ENCODE measurements around the gene CCNH.
A peak's percentile ranks its signal among the peaks of the same experiment; 100 is the strongest.

CCNH gene

DNA sequence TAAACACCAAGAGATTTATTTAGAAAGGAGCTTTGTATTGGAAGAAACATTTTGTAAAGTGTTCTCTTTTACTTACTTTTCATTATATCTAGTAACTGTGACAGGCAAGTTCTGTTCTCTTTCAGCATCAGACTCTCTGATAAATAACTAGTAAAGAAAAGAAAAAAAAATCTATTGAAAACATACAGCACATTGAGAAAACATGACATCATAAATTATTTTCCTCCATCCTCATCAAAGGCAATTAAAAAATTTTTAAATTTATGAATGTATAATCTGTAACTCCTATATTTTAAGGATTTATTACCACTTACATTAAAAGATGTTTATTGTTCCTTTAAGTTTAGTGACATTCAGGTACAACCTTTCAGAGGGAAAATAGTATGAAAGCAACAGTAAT, 11.1 kb downstream of the CCNH start:
- no peak for DNase-seq

DNA sequence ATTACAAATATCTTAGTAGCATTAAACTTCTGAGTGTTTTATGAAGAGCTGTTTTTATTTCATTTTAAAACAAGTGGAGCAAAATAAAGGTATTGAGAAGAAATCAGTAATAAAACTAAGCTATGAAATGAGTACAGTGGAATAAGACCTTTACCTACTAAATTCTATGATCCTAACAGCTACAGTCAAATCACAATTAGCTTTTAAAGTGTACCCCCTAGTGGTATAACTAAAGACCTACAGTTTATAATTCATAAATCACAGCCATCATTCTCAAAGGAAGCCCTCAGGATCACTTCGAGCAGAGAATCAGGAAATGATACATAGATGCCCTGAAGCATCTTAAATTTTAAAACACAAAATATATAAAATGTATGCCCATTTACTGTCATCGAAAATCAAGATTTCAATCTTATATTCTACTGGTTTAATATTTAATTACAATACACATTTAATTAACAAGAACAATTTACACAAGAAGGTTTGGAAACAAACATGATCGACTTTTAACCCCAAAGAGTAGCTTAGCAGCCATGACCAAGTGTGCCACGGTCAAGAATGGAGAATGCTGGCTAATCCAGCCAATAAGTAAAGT, 12.3 kb downstream of the CCNH start:
- DNase-seq, result peak in 1 of 2 donors; percentile 54

DNA sequence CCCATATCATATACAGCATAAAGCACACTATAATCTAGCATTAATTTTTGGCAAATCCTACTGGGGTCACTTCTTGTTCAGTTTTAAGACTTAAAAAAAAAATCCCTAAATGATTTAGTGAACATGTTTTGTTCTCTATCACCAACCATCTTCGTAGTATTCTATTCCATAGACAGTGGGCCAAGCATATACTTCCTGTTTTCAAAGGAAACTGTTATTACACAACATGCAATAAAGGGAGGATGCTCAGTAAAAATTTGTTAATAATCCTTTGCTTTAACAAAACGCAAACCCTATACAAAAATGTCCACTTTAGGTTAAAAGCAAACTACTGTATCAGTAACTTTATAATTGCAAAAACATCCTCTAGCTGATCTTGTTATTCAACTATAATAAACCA, 13.0 kb downstream of the CCNH start:
- DNase-seq, result no peak

DNA sequence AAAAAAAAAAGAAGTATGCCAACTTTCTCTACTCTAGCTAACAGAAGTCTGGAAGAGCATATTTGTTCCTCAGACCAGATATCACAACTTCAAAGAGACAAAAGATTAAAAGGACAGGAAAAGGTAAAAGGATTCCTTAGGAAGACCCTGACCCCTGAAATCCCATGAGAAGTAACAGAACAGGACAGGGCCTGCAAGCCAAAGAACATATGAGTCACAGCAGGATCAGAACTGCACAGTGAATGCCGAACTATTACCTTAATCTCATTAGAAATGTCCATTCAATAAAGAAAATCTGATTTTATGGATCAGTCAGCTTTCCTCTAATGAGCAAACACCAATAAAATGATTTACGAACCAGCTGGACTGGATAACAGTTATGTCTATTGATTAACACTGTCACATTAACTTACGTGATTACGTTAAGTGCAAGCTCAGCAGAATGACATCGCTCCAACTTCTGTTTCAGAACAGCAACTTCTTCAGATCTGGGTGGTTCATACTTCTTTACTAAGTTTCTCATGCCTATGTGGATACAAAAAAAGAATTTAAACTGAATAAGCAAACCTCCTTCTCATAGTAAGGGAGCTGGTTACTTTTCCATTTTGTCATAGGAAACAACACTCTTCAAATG, 13.6 kb downstream of the CCNH start:
- DNase-seq, result no peak

DNA sequence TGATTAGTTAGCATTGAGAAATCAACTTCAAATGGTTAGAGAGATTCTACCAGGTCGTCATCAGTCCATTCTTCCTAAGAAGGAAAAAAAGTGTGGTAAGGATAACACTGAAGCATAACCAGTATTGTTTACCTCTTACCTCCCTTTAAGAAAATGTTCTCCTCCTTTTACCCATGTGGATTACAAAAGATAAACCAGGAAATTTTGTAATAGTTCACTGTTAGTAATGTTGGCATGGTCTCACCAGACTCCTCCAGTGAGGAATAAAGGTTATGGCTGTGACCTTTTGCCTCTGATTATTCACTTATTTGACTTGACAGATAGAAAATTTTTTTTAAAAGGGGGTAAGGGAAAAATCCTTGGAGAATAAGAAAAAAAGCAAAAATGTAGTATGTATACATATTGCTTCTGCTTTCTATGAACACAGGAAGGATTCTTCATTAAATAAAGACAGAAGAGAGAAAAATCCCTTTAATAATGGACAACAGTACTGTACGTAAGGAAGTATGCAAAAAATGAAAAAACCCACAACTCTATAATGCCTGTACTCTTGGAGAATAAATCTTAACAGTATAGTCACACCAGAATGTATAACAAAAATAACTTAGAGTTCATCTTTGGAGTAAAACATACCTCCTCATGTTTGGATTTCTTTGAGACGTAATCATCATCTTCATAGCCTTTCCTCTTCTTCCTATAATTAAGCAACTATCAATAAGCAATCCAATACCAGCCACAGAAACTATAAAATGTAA, 18.1 kb downstream of the CCNH start:
- DNase-seq, result no peak

DNA sequence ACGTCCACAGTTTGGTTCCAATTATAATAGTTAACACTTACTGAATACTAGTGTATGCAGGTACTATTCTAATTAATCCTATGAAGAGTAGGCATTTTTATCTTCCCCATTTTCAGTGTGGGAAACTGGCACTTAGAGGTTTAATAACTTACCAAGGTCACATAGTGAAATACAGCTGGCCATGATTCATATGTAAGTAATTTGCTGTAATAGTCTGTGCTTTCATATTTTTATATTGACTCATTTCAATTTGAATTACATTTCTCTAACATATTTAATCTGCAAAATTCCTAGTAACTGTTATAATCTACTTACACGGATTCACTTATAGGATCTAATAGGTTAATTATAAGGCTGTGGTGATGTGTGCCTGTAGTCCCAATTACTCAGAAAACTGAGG, 19.4 kb downstream of the CCNH start:
- no peak for DNase-seq

DNA sequence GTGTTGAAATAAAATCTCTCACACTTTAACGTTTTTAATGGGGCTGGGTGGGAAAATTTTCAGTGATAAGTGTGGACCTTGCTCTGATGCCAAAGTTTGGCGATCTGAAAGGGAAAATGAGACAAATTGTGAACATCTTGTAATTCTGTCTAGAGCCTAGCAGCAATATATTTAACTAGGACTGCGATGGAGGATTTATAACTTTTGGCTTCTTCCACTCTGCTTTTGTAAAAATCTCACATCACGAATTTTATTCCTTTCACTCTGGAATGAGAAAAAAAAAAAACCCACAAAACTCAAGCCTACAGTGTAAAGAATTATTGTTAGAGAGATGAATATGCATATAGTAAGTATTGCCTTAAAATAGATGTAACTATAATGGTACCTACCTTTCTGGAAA, 19.9 kb downstream of the CCNH start:
- DNase-seq, result no peak

DNA sequence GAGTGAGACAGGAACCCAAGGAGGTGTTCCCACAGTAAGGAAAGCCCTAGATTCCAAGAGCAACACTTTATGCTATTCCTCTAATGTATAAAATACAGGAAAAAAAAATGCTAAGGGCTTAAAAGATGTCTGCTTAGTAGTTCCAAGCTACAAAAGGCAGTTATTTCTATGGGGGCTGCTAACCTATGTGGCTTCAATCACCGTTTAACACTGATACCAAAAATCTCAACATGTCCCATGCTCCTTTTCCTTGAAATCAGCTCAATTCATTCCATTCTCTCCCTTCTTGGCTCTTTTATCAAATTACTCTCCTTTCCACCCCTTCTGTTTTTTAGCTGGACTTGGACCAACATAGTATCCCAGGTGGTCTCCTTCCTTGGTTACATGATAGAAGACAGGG, 20.6 kb downstream of the CCNH start:
- DNase-seq, result no peak

DNA sequence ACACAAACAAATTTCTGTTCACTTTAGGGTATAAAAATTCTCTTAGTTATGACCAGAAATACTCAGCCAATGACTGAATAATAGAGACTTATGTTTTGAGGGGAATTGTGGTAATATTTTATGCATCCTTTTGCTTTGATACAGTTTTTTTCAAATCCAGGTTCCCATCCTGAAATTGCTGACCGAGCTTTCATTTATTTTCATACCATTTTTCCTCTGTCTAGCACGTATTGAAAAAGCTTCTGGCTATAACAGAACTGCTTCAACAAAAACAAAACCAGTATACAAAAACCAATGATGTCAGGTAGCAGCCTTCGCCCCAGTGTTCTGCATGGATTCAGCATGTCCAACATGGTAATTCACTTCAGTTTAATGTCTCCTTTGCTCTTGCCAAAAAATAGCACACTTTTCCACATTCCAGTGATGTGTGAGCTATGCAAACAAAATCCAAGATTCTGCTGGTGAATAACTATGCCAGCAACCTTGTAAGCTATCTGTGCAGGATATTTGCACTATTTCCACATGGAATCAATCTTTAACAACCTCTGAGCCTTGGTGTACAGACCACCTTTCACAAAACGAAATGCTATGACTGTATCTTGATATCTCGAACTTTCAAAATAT, 22.0 kb downstream of the CCNH start:
- DNase-seq, result no peak

DNA sequence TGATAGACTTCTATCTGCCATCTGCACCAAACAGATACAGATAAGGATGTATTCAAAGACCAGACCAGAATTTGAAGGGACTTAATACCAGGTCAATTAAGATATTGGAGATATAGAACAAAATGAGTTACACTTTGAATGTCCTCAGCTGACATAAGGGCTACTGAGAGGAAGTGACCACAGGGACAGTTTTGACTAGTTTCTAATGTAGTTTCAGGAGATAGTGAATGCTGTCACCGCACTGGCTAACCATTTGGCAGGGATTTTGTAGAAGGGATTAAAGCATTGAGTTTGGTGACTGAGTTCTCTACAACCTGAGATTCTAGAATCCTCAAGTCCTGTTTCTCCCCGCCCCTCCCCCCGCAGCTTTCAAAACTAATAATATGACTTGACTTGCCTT, 22.7 kb downstream of the CCNH start:
- no peak for DNase-seq

DNA sequence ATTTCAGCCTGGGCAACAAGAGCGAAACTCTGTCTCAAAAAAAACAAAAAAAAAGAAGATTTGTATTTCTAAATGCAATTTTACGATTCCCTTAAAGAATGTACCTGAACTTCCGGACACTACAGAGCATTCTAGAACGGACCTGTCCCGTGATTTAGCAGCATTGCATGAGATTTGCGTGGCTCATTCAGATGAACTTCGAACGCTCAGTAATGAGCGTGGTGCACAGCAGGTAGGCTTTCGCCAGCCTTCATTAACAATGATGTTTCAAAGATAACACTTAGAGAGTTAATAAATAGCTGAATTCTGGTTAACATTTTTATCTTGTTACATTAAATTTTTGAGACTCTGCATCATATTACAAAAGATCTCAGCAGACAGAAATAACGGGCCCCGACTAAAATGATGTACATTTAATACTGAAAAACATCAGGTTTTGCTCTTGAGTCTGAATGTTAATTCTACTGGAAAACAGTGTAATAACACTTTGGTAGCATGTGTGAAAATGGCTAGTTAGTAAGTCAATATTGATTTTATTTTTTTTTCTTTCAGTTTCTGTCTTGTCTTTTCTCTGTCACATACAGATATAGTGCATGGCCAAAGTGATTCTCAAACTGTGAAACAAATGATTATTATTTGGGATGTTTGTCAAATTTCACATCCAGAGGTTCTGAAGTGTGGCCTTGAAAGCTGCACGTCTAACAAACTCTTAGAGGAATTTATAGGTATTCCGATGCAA, 23.3 kb downstream of the CCNH start:
- DNase-seq, result no peak

DNA sequence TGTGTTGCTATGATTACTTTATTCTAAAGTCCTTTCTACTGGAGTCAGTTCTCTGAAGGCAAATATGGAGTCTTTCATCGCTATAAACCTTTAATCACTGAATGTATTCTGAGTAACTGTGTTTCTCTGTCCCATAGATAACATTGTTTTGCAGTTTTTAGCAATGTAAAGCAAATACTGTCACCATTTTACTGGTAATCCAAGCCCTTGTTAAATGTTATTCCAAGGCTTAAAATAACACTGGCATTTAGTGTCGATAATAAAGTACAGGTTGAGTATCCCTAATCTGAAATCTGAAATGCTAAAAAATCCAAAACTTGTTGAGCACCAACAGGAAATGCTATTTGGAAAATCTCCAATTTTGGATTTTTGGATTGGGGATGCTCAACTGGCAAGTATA, 24.6 kb downstream of the CCNH start:
- DNase-seq, result no peak

DNA sequence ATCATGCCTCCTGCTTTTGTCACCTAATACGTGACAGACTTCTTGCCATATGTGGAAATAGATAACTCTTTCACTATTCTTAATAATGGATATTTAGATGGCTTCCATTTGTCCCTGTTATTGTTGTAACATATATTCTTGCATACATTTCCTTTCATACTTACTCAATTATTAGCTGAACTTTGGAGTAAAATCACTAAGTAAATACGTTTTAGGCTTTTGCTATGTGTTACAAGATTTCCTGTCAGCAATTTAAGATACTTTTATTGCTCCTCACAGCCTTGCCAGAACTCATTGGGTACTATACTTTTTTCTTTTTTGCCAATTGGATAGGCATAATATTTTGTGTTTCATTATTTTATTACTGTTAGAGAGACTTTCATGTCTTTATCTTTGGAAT, 26.9 kb downstream of the CCNH start:
- no peak for DNase-seq

DNA sequence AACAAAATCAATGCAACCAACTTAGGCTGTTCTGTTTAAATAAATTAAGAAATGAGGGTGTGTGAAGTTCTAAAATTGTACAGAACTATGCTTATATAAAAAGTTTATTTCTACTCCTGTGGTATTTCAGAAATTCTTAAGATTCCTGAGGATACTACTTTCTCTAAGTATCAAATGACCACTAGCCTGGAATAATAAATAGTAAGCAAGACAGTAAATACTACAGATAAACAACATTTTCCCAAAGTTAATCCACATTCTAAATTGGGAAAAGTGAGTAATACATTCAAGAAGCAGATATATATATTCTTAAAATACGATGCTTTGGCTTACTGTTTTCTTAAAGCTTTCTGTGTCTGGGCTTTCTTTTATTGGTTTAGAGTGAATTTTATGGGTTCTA, 29.5 kb downstream of the CCNH start:
- no peak for DNase-seq

DNA sequence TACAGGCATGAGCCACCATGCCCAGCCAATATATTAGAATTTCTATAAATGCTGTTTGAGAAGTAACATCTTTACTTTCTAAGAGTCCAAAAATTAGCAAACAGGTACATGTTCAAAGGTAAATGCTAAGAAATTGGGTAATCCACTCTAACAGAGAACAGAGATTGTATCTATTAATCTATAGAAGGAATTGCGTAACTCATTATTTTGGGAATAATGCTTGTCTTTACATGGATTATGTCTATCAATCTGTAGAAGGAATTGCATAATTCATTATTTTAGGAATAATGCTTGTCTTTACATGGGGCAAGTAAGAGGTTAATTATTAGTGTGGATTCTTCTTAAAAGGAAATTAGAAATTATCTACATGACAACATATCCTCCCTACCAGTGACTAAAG, 30.5 kb downstream of the CCNH start:
- DNase-seq, result no peak

DNA sequence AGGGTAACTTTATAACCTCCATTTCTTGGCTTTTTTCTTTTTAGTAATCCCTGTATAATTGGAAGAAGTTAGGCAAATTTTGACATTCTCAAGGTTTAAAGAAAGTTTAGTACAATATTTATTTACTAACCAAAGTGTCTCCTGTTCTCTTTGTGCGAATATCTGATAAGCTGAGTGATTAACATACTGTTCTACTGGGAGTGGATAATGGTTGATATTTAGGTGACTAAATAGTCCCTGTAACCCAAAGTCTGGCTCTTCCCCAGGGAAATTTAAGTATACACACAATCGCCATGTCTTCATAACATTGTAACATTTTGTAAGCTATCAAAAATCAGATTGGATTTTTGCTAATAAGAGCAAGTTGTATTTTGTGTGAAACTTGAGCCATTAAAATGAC, 40.0 kb downstream of the CCNH start:
- no peak for DNase-seq

DNA sequence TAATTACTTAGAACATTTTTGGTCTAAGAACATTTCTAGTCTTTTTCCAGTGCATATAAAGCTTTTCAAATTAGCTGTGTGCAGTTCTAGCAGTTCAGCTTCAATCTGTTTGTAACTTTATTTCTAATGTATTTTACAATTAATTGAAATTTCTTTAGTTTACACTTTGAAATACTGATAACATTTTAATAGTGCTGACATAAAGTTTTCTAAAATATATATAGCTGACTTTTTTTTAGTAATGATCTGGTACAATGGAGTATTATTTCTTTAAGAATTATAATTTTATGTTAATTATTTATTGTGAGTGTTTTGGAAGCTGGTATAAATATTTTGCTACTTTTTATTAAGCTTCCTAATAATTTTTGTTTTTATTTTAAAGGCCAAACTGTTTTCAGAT, 43.3 kb downstream of the CCNH start:
- no peak for DNase-seq

DNA sequence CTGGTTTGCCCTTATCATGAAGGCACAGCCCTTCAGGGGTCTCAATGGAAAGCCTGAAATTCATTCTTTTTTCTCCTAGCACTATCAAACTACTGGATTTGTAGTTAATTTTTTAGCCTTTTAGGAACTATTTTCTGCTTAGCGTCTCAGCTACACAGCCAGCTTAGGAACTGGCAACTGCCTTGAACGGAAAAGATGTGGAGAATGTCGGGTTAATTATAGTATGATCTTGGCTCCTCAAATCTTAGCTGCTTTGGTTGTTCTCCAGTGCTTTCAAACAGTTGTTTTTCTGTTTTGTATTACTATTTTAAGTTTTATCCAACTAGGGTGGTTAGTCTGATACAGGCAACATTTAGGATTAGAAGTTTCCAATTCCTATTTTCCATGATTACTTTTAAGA, 44.1 kb downstream of the CCNH start:
- no peak for DNase-seq

DNA sequence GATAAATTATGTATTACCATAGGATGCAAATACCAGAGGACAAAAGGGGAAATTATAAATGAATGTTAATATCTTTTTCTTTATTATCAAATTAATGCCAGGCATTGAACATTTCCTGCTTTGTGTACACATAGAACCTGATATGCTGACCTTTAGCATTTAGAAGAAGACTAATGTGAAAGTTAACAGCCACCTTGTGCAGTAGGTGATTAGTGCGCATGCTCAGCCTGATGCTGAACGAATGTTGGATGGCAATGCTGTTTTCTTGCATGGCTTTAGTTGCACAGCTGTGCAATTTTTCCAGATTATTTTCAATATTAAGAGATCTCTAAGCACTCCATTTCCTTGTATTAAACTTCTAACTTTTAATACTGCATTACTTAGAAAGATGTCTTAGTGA, 45.5 kb downstream of the CCNH start:
- no peak for DNase-seq

DNA sequence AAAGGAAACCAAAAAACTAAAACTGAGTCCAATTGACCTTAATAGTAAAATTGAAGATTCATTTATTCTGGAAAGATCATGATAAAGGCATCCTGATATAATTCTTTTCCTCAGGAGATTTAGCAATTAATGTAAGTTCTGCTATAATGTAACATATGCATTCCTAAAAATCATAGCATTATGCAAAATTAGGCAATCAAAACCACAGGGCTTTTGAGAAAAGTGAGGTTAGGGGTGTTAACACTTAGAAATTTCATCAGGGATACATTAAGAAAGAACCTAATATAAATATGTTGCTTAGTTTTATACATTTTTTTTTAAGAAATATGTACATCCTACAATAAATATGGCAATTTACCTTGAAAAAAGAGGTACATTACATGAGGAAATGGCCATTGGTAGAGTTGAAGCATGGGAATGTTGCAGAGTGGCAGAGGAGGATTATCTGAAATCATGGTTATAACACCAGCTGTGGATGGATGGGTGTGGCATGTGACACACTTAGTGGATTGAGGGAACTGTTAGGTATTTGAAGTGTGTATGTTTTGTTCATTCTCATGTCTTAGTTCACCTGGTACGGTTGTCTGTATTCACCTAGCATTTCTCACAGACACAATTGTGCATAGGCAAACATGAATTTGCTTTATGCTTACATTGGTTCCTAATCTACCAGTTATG, 51.1 kb downstream of the CCNH start:
- no peak for DNase-seq

DNA sequence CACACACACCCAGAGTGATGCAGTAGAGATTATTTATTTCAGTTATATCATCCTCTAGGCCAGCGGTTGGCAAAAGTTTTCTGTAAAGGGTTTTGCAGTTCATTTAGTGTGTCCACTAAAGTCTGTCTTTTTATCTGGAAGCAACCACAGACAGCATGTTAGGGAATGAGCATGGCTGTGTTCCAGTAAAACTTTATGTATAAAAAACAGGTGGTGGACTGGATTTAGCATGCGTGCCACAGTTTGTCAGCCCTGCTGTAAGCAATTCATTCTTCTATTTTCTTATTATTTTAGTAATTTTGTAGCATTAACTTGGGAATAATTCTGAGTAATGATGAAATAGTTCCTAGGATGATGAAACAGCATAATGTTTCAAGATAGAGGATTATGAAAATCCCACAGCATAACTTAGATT, 51.7 kb downstream of the CCNH start:
- DNase-seq, result no peak

DNA sequence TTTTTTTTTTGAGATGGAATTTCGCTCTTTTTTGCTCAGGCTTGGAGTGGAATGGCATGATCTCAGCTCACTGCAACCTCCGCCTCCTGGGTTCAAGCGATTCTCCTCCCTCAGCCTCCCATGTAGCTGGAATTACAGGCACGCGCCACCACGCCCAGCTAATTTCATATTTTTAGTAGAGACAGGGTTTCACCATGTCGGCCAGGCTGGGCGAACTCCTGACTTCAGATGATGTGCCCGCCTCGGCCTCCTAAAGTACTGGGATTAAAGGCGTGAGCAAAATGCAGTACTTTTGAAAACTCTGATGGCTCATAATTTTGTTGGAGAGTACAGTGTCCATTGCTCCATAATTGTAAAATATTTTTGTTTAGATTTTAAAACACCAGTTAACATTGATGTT, 52.6 kb downstream of the CCNH start:
- no peak for DNase-seq

DNA sequence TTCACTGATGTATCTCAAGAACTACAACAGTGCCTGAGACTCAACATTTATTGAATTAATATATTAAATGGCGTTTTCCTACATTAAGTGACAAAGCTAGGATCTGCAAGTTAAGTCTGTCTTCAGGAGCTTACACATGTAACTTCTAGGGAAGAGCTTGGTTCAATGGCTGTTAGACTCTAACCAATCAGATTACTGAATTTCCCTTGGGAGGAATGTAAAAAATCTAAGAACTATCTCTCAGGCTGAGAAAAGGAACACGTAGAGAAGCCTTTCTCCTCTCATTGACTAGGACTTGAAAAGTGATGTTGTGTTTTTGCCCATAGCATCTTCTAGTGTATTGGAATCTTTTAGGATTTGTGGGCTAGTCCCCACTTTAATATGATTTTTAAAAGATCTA, 53.6 kb downstream of the CCNH start:
- no peak for DNase-seq
